BJ (cell line): Measurements from ENCODE around the gene LRRC74A. TPM values are rescaled to one million over a fixed set of nuclear protein-coding genes. Genes with fewer than 3 reads are reported as not detected.

Source experiments
- CTCF ChIA-PET: fragments of 350-600 bp; formaldehyde crosslinking; extraction: SDS; loops from one replicate; lab custom pipeline; 2021; ENCODE audit warnings: antibody characterized with exemption, inconsistent platforms; lab: Yijun Ruan, JAX
- POLR2A ChIA-PET: fragments of 300-600 bp; sonication (Branson Sonifier 250); formaldehyde crosslinking; extraction: SDS; loops from one replicate; lab custom pipeline; 2021; ENCODE audit warnings: antibody characterized with exemption; lab: Charles Lee
- DNase-seq: peaks from one replicate; pipeline ENCODE4 v3.0.0-alpha.2; 2011; ENCODE audit warnings: low read depth
- H3K27me3 ChIP-seq: 2 replicates; pipeline ENCODE4 v1.6.0; 2011; ENCODE audit warnings: low read length; ENCODE audit not compliant: control insufficient read depth, insufficient read depth
- H3K36me3 ChIP-seq: 2 replicates; pipeline ENCODE4 v1.5.1; 2011; ENCODE audit warnings: low read length; ENCODE audit not compliant: control insufficient read depth, insufficient read depth
- H3K4me3 ChIP-seq: 2 replicates; pipeline ENCODE4 v1.5.1; 2011; ENCODE audit warnings: low read depth, mild to moderate bottlenecking, control low read depth, low read length
- CTCF ChIP-seq: IDR thresholded peaks from 2 replicates; pipeline ENCODE4 v1.5.1; 2011; ENCODE audit warnings: low read depth, mild to moderate bottlenecking, control low read depth, inconsistent platforms, low read length, moderate library complexity; ENCODE audit not compliant: insufficient read depth
- polyA plus RNA-seq: library from polyadenylated mRNA; depleted of rRNA; stranded (reverse); fragments of >200 nt; gene quantifications from 2 replicates; pipeline ENCODE4 v1.2.3, GENCODE V29; 2011

The LRRC74A gene
- polyA plus RNA-seq, 1 experiment = not detected

GRCh38 chr14:76779221-76780057 lies 46.8 kb upstream of the LRRC74A start:
- TF ChIP-seq CTCF = no peak
- ChIA-PET POLR2A (no interaction called here), CTCF (interaction anchor here (0.7 to 10.2 kb wide), 2 partner anchors 15 to 66 kb away, joined by 3 to 197 read pairs; no protein-coding TSS in a partner anchor)
- peaks cover 1% of the 10 kb centered on the region; the same call in 1 of the 2 replicates for H3K36me3 ChIP-seq
- no peaks in the 10 kb centered on the region for H3K27me3 ChIP-seq
- no peak for DNase-seq
- no peak overlapping the region for H3K4me3 ChIP-seq

GRCh38 chr14:76780058-76780345 lies 46.2 kb upstream of the LRRC74A start:
- Histone ChIP-seq H3K36me3 (peaks cover 1% of the 10 kb centered on the region; the same call in 1 of the 2 replicates), H3K4me3 (no peak overlapping the region), H3K27me3 (no peaks in the 10 kb centered on the region)
- CTCF ChIA-PET = interaction anchor here (0.7 to 10.2 kb wide), 2 partner anchors 15 to 66 kb away, joined by 3 to 197 read pairs; no protein-coding TSS in a partner anchor
- no peak for DNase-seq
- POLR2A ChIA-PET = no interaction called here
- TF ChIP-seq CTCF = no peak

GRCh38 chr14:76780360-76780759 lies 45.8 kb upstream of the LRRC74A start:
- H3K27me3 ChIP-seq = no peaks in the 10 kb centered on the region
- ChIA-PET CTCF (interaction anchor here (0.7 to 10.2 kb wide), 2 partner anchors 16 to 67 kb away, joined by 3 to 197 read pairs; no protein-coding TSS in a partner anchor), POLR2A (no interaction called here)
- no peak for TF ChIP-seq CTCF
- H3K4me3 ChIP-seq = no peak overlapping the region
- no peak for DNase-seq
- H3K36me3 ChIP-seq = peaks cover 1% of the 10 kb centered on the region; the same call in 1 of the 2 replicates

- TF ChIP-seq CTCF = no peak
- no peak for DNase-seq
- H3K4me3 ChIP-seq = no peak overlapping the region
- H3K36me3 ChIP-seq = peaks cover 1% of the 10 kb centered on the region; the same call in 1 of the 2 replicates
- CTCF ChIA-PET = interaction anchor here (10.2 kb wide), 1 partner anchor 67 kb away, joined by 197 read pairs; no protein-coding TSS in a partner anchor
- POLR2A ChIA-PET = no interaction called here
- H3K27me3 ChIP-seq = no peaks in the 10 kb centered on the region
These were observed 45.1 kb upstream of the LRRC74A start for GRCh38 chr14:76780875-76781647.

- H3K4me3 ChIP-seq = no peak overlapping the region
- H3K27me3 ChIP-seq = no peaks in the 10 kb centered on the region
- peaks cover 1% of the 10 kb centered on the region; the same call in 1 of the 2 replicates for H3K36me3 ChIP-seq
- ChIA-PET CTCF (interaction anchor here (10.2 kb wide), 1 partner anchor 68 kb away, joined by 197 read pairs; no protein-coding TSS in a partner anchor), POLR2A (no interaction called here)
- no peak for DNase-seq
- TF ChIP-seq CTCF = no peak
These were observed 44.6 kb upstream of the LRRC74A start for GRCh38 chr14:76781648-76782051.
